ENCODE data around the gene STARD10. TPM values are rescaled to one million over a fixed set of nuclear protein-coding genes. Genes with fewer than 3 reads are reported as not detected.

Gene STARD10
- total and polyA plus RNA-seq, 9 donors = 36.8 to 56.1 (median 45.8) TPM

GRCh38 chr11:72815110-72815618, 21.3 kb upstream of the STARD10 start:
- TF ChIP-seq POLR2A (IDR thresholded peaks at IDR 0.05) = no peak
- no peak for TF ChIP-seq EP300 (IDR thresholded peaks at IDR 0.05)
- TF ChIP-seq CTCF (IDR thresholded peaks at IDR 0.05) = no peak
- no peak for DNase-seq
- H3K4me3 ChIP-seq = peak overlapping the region; percentile 60
- H3K4me1 ChIP-seq (ENCODE audit: insufficient read depth) = peaks cover 10% of the 10 kb centered on the region
- no peaks in the 10 kb centered on the region for H3K36me3 ChIP-seq
- 20 to 28% (median 22%) methylated on average over 13 of the region's 13 CpGs for WGBS, 3 donors
- H3K9me3 ChIP-seq = no peaks in the 10 kb centered on the region
- peak overlapping the region in 1 of 2 donors; percentile 38 for H3K27ac ChIP-seq
- H3K27me3 ChIP-seq = no peaks in the 10 kb centered on the region
- intact Hi-C loops (cut with DNase I) = loop anchor here in 1 of 4 donors (10.0 kb wide), 1 partner anchor 210 kb away; no protein-coding TSS in a partner anchor

- H3K4me3 ChIP-seq = peak within 1 kb of the TSS; percentile 60
- TF ChIP-seq POLR2A (IDR thresholded peaks at IDR 0.05) (peak; percentile 66), EP300 (IDR thresholded peaks at IDR 0.05) (no peak), CTCF (IDR thresholded peaks at IDR 0.05) (peak in 2 of 3 donors; percentile 60 to 65)
- no peaks in the 10 kb centered on the region for H3K9me3 ChIP-seq
- WGBS, 3 donors = 0 to 1% (median 1%) methylated on average over 25 to 75 of the region's 75 CpGs
- H3K4me1 ChIP-seq (ENCODE audit: insufficient read depth) = peaks cover 10% of the 10 kb centered on the region
- H3K36me3 ChIP-seq = no peaks in the 10 kb centered on the region
- H3K27ac ChIP-seq = peak within 1 kb of the TSS; percentile 77 to 92
- intact Hi-C loops (cut with DNase I) = loop anchor here in 1 of 4 donors (10.0 kb wide), 1 partner anchor 210 kb away; no protein-coding TSS in a partner anchor
- peak in 4 of 5 donors; percentile 84 to 92 (median 88) for DNase-seq
- no peaks in the 10 kb centered on the region for H3K27me3 ChIP-seq
These were observed 20.7 kb upstream of the STARD10 start, which contains the start of gene ATG16L2 for GRCh38 chr11:72814286-72815109. ATG16L2 (plus strand) TSS chr11:72814411; CDS start chr11:72814446, 35 bp downstream.

GRCh38 chr11:72813740-72814285, 20.0 kb upstream of the STARD10 start:
- Histone ChIP-seq H3K27me3 (no peaks in the 10 kb centered on the region), H3K9me3 (no peaks in the 10 kb centered on the region), H3K4me3 (peak overlapping the region; percentile 60), H3K27ac (peak overlapping the region; percentile 77 to 92), H3K36me3 (no peaks in the 10 kb centered on the region), H3K4me1 (ENCODE audit: insufficient read depth) (peaks cover 10% of the 10 kb centered on the region)
- WGBS, 3 donors = 0 to 1% (median 0%) methylated on average over 19 to 47 of the region's 47 CpGs
- peak in 3 of 5 donors; percentile 78 to 91 (median 81) for DNase-seq
- intact Hi-C loops (cut with DNase I) = loop anchor here in 1 of 4 donors (10.0 kb wide), 1 partner anchor 209 kb away; no protein-coding TSS in a partner anchor
- TF ChIP-seq POLR2A (IDR thresholded peaks at IDR 0.05) (peak; percentile 40), CTCF (IDR thresholded peaks at IDR 0.05) (no peak)

GRCh38 chr11:72812967-72813739, 19.3 kb upstream of the STARD10 start:
- intact Hi-C loops (cut with DNase I) = loop anchor here in 1 of 4 donors (10.0 kb wide), 1 partner anchor 208 kb away; no protein-coding TSS in a partner anchor
- Histone ChIP-seq H3K27me3 (no peaks in the 10 kb centered on the region), H3K4me3 (peak overlapping the region; percentile 60), H3K36me3 (no peaks in the 10 kb centered on the region), H3K4me1 (ENCODE audit: insufficient read depth) (peaks cover 10% of the 10 kb centered on the region), H3K27ac (peak overlapping the region; percentile 77 to 92), H3K9me3 (no peaks in the 10 kb centered on the region)
- TF ChIP-seq POLR2A (IDR thresholded peaks at IDR 0.05) (no peak), CTCF (IDR thresholded peaks at IDR 0.05) (peak in 1 of 3 donors; percentile 44)
- 3 to 5% (median 3%) methylated on average over 24 of the region's 24 CpGs for WGBS, 3 donors
- peak in 4 of 5 donors; percentile 24 to 57 (median 48) for DNase-seq
